Natural killer cell treated with Interleukin-12 subunit alpha and Interleukin-12 subunit beta and Interleukin-15 and Interleukin-18, amount 100 ng/mL, for 72 hours (primary cell): ENCODE results near the gene NLRP11. TPM values are rescaled to one million over a fixed set of nuclear protein-coding genes. Genes with fewer than 3 reads are reported as not detected.

Experiments
- ATAC-seq, 2 donors: fragments of 150-1000 bp; cut with Tn5 transposase in 1 of 2; sonication (Bioruptor Pico), chemical (Tn5 transposase) in 1 of 2; 2 replicates each; pipeline ENCODE4 v1.10.0; 2021
- DNase-seq: peaks from one replicate; pipeline ENCODE4 v3.0.0; 2022; ENCODE audit warnings: low spot score
- H3K27ac Mint-ChIP-seq, 2 donors: 1 replicate in 1 of 2; 2 replicates in 1 of 2; pipeline ENCODE4 v1.8.0; 2022; ENCODE audit warnings: mixed read lengths in 2 of 2, mild to moderate bottlenecking in 1 of 2, moderate library complexity in 1 of 2
- H3K27me3 Mint-ChIP-seq, 2 donors: 1 replicate in 1 of 2; 2 replicates in 1 of 2; pipeline ENCODE4 v1.8.0; 2022; ENCODE audit warnings: mixed read lengths in 2 of 2
- H3K36me3 Mint-ChIP-seq: one replicate; pipeline ENCODE4 v1.8.0; 2022; ENCODE audit warnings: mixed read lengths
- H3K4me1 Mint-ChIP-seq, 2 donors: 1 replicate in 1 of 2; 2 replicates in 1 of 2; pipeline ENCODE4 v1.8.0; 2022; ENCODE audit warnings: low read depth in 2 of 2, mixed read lengths in 2 of 2, mild to moderate bottlenecking in 1 of 2
- H3K4me3 Mint-ChIP-seq: one replicate; pipeline ENCODE4 v1.8.0; 2022; ENCODE audit warnings: mixed read lengths
- H3K9me3 Mint-ChIP-seq: 2 replicates; pipeline ENCODE4 v1.8.0; 2022; ENCODE audit warnings: mixed read lengths
- total RNA-seq, 2 donors: library from RNA; stranded (reverse); gene quantifications; one replicate each; pipeline ENCODE4 v1.2.3, GENCODE V29; 2022

The NLRP11 gene
- not detected for total RNA-seq

GRCh38 chr19:55831846-55832245, at the start of gene NLRP11:
Gene NLRP11, minus strand, starts transcription at chr19:55831999. Its CDS starts 13,825 bp downstream, at chr19:55818174.
- Mint-ChIP-seq H3K4me1 (no peaks in the 10 kb centered on the region), H3K36me3 (no peaks in the 10 kb centered on the region), H3K9me3 (peaks cover 4% of the 10 kb centered on the region), H3K4me3 (no peak within 1 kb of the TSS), H3K27ac (no peak within 1 kb of the TSS), H3K27me3 (peaks cover 3 to 7% of the 10 kb centered on the region in 2 donors)
- DNase-seq (no peak), ATAC-seq (no peak)

- DNase-seq (no peak), ATAC-seq (no peak)
- H3K4me1 Mint-ChIP-seq: no peaks in the 10 kb centered on the region
- H3K27me3 Mint-ChIP-seq: peaks cover 5 to 11% of the 10 kb centered on the region in 2 donors
- H3K9me3 Mint-ChIP-seq: no peaks in the 10 kb centered on the region
- no peak overlapping the region for H3K4me3 Mint-ChIP-seq
- H3K36me3 Mint-ChIP-seq: no peaks in the 10 kb centered on the region
- no peak overlapping the region for H3K27ac Mint-ChIP-seq
Measured at GRCh38 chr19:55877211-55877610, 45.4 kb upstream of the NLRP11 start.

GRCh38 chr19:55870736-55871135, 38.9 kb upstream of the NLRP11 start:
- DNase-seq: no peak
- Mint-ChIP-seq H3K27me3 (peaks cover 5 to 13% of the 10 kb centered on the region in 2 donors), H3K36me3 (no peaks in the 10 kb centered on the region), H3K4me3 (no peak overlapping the region), H3K9me3 (peaks cover 15% of the 10 kb centered on the region), H3K4me1 (no peaks in the 10 kb centered on the region), H3K27ac (no peak overlapping the region)
- no peak for ATAC-seq

- Mint-ChIP-seq H3K4me3 (no peak overlapping the region), H3K27me3 (peaks cover 0 to under 1% of the 10 kb centered on the region in 2 donors), H3K9me3 (peaks cover 18% of the 10 kb centered on the region), H3K27ac (no peak overlapping the region), H3K36me3 (peaks cover 4% of the 10 kb centered on the region), H3K4me1 (no peaks in the 10 kb centered on the region)
- ATAC-seq (no peak), DNase-seq (no peak)
Measured at GRCh38 chr19:55867101-55867500, 35.3 kb upstream of the NLRP11 start.

- Mint-ChIP-seq H3K4me3 (no peak overlapping the region), H3K27me3 (no peaks in the 10 kb centered on the region), H3K9me3 (peaks cover 18% of the 10 kb centered on the region), H3K4me1 (no peaks in the 10 kb centered on the region), H3K27ac (no peak overlapping the region), H3K36me3 (peaks cover 4% of the 10 kb centered on the region)
- DNase-seq (no peak), ATAC-seq (no peak)
Measured at GRCh38 chr19:55866521-55866920, 34.7 kb upstream of the NLRP11 start.

- Mint-ChIP-seq H3K27me3 (no peaks in the 10 kb centered on the region), H3K4me3 (no peak overlapping the region), H3K36me3 (no peaks in the 10 kb centered on the region), H3K9me3 (peaks cover 2% of the 10 kb centered on the region), H3K4me1 (no peaks in the 10 kb centered on the region), H3K27ac (no peak overlapping the region)
- DNase-seq (no peak), ATAC-seq (no peak)
Measured at GRCh38 chr19:55858969-55859368, 27.2 kb upstream of the NLRP11 start.

- H3K27me3 Mint-ChIP-seq: no peaks in the 10 kb centered on the region
- DNase-seq (no peak), ATAC-seq (no peak)
- no peak overlapping the region for H3K27ac Mint-ChIP-seq
- H3K36me3 Mint-ChIP-seq: no peaks in the 10 kb centered on the region
- H3K4me1 Mint-ChIP-seq: no peaks in the 10 kb centered on the region
- H3K4me3 Mint-ChIP-seq: no peak overlapping the region
- peaks cover 7% of the 10 kb centered on the region for H3K9me3 Mint-ChIP-seq
Measured at GRCh38 chr19:55858401-55858800, 26.6 kb upstream of the NLRP11 start.

GRCh38 chr19:55857974-55858373, 26.2 kb upstream of the NLRP11 start:
- H3K4me3 Mint-ChIP-seq: no peak overlapping the region
- H3K36me3 Mint-ChIP-seq: no peaks in the 10 kb centered on the region
- peaks cover 7% of the 10 kb centered on the region for H3K9me3 Mint-ChIP-seq
- H3K27me3 Mint-ChIP-seq: no peaks in the 10 kb centered on the region
- DNase-seq (no peak), ATAC-seq (no peak)
- no peak overlapping the region for H3K27ac Mint-ChIP-seq
- no peaks in the 10 kb centered on the region for H3K4me1 Mint-ChIP-seq

- H3K4me3 Mint-ChIP-seq: no peak overlapping the region
- no peak overlapping the region for H3K27ac Mint-ChIP-seq
- no peaks in the 10 kb centered on the region for H3K27me3 Mint-ChIP-seq
Measured at GRCh38 chr19:55857149-55857548, 25.4 kb upstream of the NLRP11 start.

GRCh38 chr19:55855160-55855559, 23.4 kb upstream of the NLRP11 start:
- Mint-ChIP-seq H3K36me3 (peaks cover 6% of the 10 kb centered on the region), H3K9me3 (peaks cover 12% of the 10 kb centered on the region), H3K4me1 (no peaks in the 10 kb centered on the region), H3K4me3 (no peak overlapping the region), H3K27me3 (no peaks in the 10 kb centered on the region), H3K27ac (no peak overlapping the region)
- ATAC-seq (no peak), DNase-seq (no peak)

More at GRCh38 chr19:55857149-55857548, 25.4 kb upstream of the NLRP11 start:
- ATAC-seq: no peak
- peaks cover 7% of the 10 kb centered on the region for H3K9me3 Mint-ChIP-seq
- H3K36me3 Mint-ChIP-seq: peaks cover under 1% of the 10 kb centered on the region
- DNase-seq: no peak
- no peaks in the 10 kb centered on the region for H3K4me1 Mint-ChIP-seq

- H3K9me3 Mint-ChIP-seq: peaks cover 7% of the 10 kb centered on the region
- no peak for DNase-seq
- no peaks in the 10 kb centered on the region for H3K27me3 Mint-ChIP-seq
- no peaks in the 10 kb centered on the region for H3K4me1 Mint-ChIP-seq
- no peak for ATAC-seq
- peaks cover 4% of the 10 kb centered on the region for H3K36me3 Mint-ChIP-seq
- no peak overlapping the region for H3K27ac Mint-ChIP-seq
- H3K4me3 Mint-ChIP-seq: no peak overlapping the region
Measured at GRCh38 chr19:55838906-55839305, 7.1 kb upstream of the NLRP11 start.

GRCh38 chr19:55838251-55838650, 6.5 kb upstream of the NLRP11 start:
- ATAC-seq (no peak), DNase-seq (no peak)
- Mint-ChIP-seq H3K27me3 (no peaks in the 10 kb centered on the region), H3K4me3 (no peak overlapping the region), H3K4me1 (no peaks in the 10 kb centered on the region), H3K27ac (no peak overlapping the region), H3K9me3 (peaks cover 4% of the 10 kb centered on the region), H3K36me3 (no peaks in the 10 kb centered on the region)

- ATAC-seq (no peak), DNase-seq (no peak)
- Mint-ChIP-seq H3K4me1 (no peaks in the 10 kb centered on the region), H3K27me3 (no peaks in the 10 kb centered on the region), H3K27ac (no peak within 1 kb of the TSS), H3K4me3 (no peak within 1 kb of the TSS), H3K36me3 (no peaks in the 10 kb centered on the region), H3K9me3 (peaks cover 4% of the 10 kb centered on the region)
Measured at GRCh38 chr19:55836340-55836739, 4.5 kb upstream of the NLRP11 start, which contains the start of gene NLRP4. Gene NLRP4, plus strand, starts transcription at chr19:55836540. Its CDS starts 15,541 bp downstream, at chr19:55852081.

GRCh38 chr19:55832676-55833075, 877 bp upstream of the NLRP11 start:
- no peaks in the 10 kb centered on the region for H3K4me1 Mint-ChIP-seq
- H3K27me3 Mint-ChIP-seq: peaks cover 3 to 7% of the 10 kb centered on the region in 2 donors

GRCh38 chr19:55830656-55831055, 1.1 kb downstream of the NLRP11 start:
- Mint-ChIP-seq H3K36me3 (no peaks in the 10 kb centered on the region), H3K9me3 (no peaks in the 10 kb centered on the region), H3K27me3 (peaks cover 3 to 7% of the 10 kb centered on the region in 2 donors), H3K27ac (no peak overlapping the region), H3K4me3 (no peak overlapping the region), H3K4me1 (no peaks in the 10 kb centered on the region)
- ATAC-seq (no peak), DNase-seq (no peak)

More at GRCh38 chr19:55832676-55833075, 877 bp upstream of the NLRP11 start:
- DNase-seq (no peak), ATAC-seq (no peak)
- Mint-ChIP-seq H3K27ac (no peak overlapping the region), H3K4me3 (no peak overlapping the region), H3K9me3 (peaks cover 4% of the 10 kb centered on the region), H3K36me3 (no peaks in the 10 kb centered on the region)
